Upper lobe of right lung (tissue), 1 donor: ENCODE measurements around the gene ST8SIA5. TPM values are rescaled to one million over a fixed set of nuclear protein-coding genes. Genes with fewer than 3 reads are reported as not detected.

Experiments
- ATAC-seq: fragments of 200-7000 bp; cut with Tn5 transposase; one replicate; pipeline ENCODE4 v1.9.1; 2020; ENCODE audit warnings: mild to moderate bottlenecking, moderate library complexity
- DNase-seq: peaks from one replicate; pipeline ENCODE4 v3.0.0-alpha.2; 2020
- H3K27ac ChIP-seq: fragments of 200-600 bp; one replicate; pipeline ENCODE4 v1.8.0; 2022
- H3K27me3 ChIP-seq: fragments of 200-600 bp; one replicate; pipeline ENCODE4 v1.8.0; 2022; ENCODE audit warnings: mild to moderate bottlenecking
- H3K36me3 ChIP-seq: fragments of 200-600 bp; one replicate; pipeline ENCODE4 v1.8.0; 2022
- H3K4me1 ChIP-seq: fragments of 200-600 bp; one replicate; pipeline ENCODE4 v1.8.0; 2022
- H3K4me3 ChIP-seq: fragments of 200-600 bp; one replicate; pipeline ENCODE4 v1.8.0; 2022; ENCODE audit warnings: mild to moderate bottlenecking
- H3K9me3 ChIP-seq: fragments of 200-600 bp; one replicate; pipeline ENCODE4 v1.8.0; 2022
- CTCF ChIP-seq: fragments of 200-600 bp; IDR thresholded peaks from one replicate; pipeline ENCODE4 v1.8.0; 2022; ENCODE audit warnings: antibody characterized with exemption
- intact Hi-C: fragments of 100-400 bp; cut with DNase I; formaldehyde crosslinking; loops from one replicate; pipeline ENCODE4 v1.11.0; 2022
- total RNA-seq: library from RNA; stranded (reverse); fragmentation: NEBNext Ultra II Directional; extraction: Animal tissue kit (Norgen Biotek cat#: 25700); gene quantifications from one replicate; pipeline ENCODE4 v1.2.1, GENCODE V29; 2021
- donor health status: DM: no; HTN: yes; CAD: no; lungs with severe emphysema.

The ST8SIA5 gene
- total RNA-seq, 1 donor from 2014 or later: not detected

GRCh38 chr18:46736736-46737135 lies 20.1 kb downstream of the ST8SIA5 start:
- intact Hi-C loops: no loop called here
- ATAC-seq (no peak), DNase-seq (no peak)
- no peaks in the 10 kb centered on the region for H3K9me3 ChIP-seq
- H3K27ac ChIP-seq: no peak overlapping the region
- H3K4me3 ChIP-seq: no peak overlapping the region
- no peak for TF ChIP-seq CTCF
- no peaks in the 10 kb centered on the region for H3K36me3 ChIP-seq
- peaks cover 9% of the 10 kb centered on the region for H3K27me3 ChIP-seq
- no peaks in the 10 kb centered on the region for H3K4me1 ChIP-seq

GRCh38 chr18:46736135-46736534 lies 20.7 kb downstream of the ST8SIA5 start:
- TF ChIP-seq CTCF: no peak

GRCh38 chr18:46734981-46735380 lies 21.9 kb downstream of the ST8SIA5 start:
- no peak overlapping the region for H3K4me3 ChIP-seq
- H3K27me3 ChIP-seq: no peaks in the 10 kb centered on the region
- no peak for TF ChIP-seq CTCF
- intact Hi-C loops: no loop called here
- H3K36me3 ChIP-seq: no peaks in the 10 kb centered on the region
- ATAC-seq (no peak), DNase-seq (no peak)
- peaks cover 5% of the 10 kb centered on the region for H3K9me3 ChIP-seq
- H3K27ac ChIP-seq: no peak overlapping the region
- H3K4me1 ChIP-seq: no peaks in the 10 kb centered on the region

More at GRCh38 chr18:46736135-46736534, 20.7 kb downstream of the ST8SIA5 start:
- Histone ChIP-seq H3K27ac (no peak overlapping the region), H3K4me3 (no peak overlapping the region), H3K36me3 (no peaks in the 10 kb centered on the region), H3K9me3 (no peaks in the 10 kb centered on the region), H3K4me1 (no peaks in the 10 kb centered on the region), H3K27me3 (peaks cover 3% of the 10 kb centered on the region)
- intact Hi-C loops: no loop called here
- no peak for ATAC-seq
- no peak for DNase-seq

- H3K4me3 ChIP-seq: no peak overlapping the region
- H3K4me1 ChIP-seq: no peaks in the 10 kb centered on the region
- no peak for ATAC-seq
- TF ChIP-seq CTCF: no peak
- no peak overlapping the region for H3K27ac ChIP-seq
- DNase-seq: no peak
- intact Hi-C loops: no loop called here
- peaks cover 9% of the 10 kb centered on the region for H3K9me3 ChIP-seq
- no peaks in the 10 kb centered on the region for H3K27me3 ChIP-seq
- no peaks in the 10 kb centered on the region for H3K36me3 ChIP-seq
Measured at GRCh38 chr18:46733872-46734271, 23.0 kb downstream of the ST8SIA5 start.

- no peak for DNase-seq
- no peaks in the 10 kb centered on the region for H3K4me1 ChIP-seq
- no peaks in the 10 kb centered on the region for H3K36me3 ChIP-seq
- intact Hi-C loops: no loop called here
- no peak for TF ChIP-seq CTCF
- ATAC-seq: no peak
- H3K4me3 ChIP-seq: no peak overlapping the region
- peaks cover 9% of the 10 kb centered on the region for H3K9me3 ChIP-seq
- no peaks in the 10 kb centered on the region for H3K27me3 ChIP-seq
- no peak overlapping the region for H3K27ac ChIP-seq
Measured at GRCh38 chr18:46732801-46733200, 24.1 kb downstream of the ST8SIA5 start.

DNA sequence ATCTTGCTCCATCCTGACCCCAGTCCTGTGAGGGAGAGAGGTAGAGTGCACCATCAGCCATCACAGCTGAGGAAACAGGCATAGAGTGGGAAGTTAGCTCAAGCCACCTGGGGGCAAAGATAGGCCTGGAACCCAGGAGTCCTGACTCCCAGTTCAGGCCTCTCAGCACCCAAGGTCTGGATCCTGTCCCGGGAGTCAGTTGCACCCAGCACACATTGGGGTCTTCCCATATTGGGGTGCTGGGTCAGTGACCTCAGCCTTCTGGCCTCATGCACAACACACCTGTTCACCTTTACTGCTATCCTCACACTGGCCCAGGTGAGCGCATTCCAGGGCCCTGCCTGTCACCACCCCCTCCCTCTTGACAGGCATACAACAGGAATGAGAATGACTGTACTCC lies 24.7 kb downstream of the ST8SIA5 start:
- no peak for DNase-seq
- Histone ChIP-seq H3K4me3 (no peak overlapping the region), H3K27me3 (no peaks in the 10 kb centered on the region), H3K9me3 (peaks cover 9% of the 10 kb centered on the region), H3K4me1 (no peaks in the 10 kb centered on the region), H3K36me3 (no peaks in the 10 kb centered on the region), H3K27ac (no peak overlapping the region)
- no peak for ATAC-seq
- intact Hi-C loops: no loop called here
- TF ChIP-seq CTCF: no peak
